Calu3 (cell line): ENCODE data around the gene KIAA0232. TPM values are rescaled to one million over a fixed set of nuclear protein-coding genes. Genes with fewer than 3 reads are reported as not detected.

Experiments
- BruUV-seq: library from RNA; stranded (reverse); fragments of 400-500 nt; replicated peaks from 2 replicates; lab custom pipeline; 2021; lab: Mats Ljungman, UMichigan
- CTCF ChIA-PET: fragments of 300-600 bp; sonication (Branson Sonifier 250); formaldehyde crosslinking; loops from one replicate; lab custom pipeline; 2022; ENCODE audit warnings: antibody characterized with exemption; lab: Charles Lee
- DNase-seq: peaks from one replicate; pipeline ENCODE4 v3.0.0; 2022
- H3K27ac Mint-ChIP-seq: one replicate; pipeline ENCODE4 v1.8.0; 2022; ENCODE audit warnings: mixed read lengths; ENCODE audit not compliant: unreplicated experiment
- H3K27me3 Mint-ChIP-seq: one replicate; pipeline ENCODE4 v1.8.0; 2022; ENCODE audit warnings: mixed read lengths; ENCODE audit not compliant: unreplicated experiment
- H3K36me3 Mint-ChIP-seq: one replicate; pipeline ENCODE4 v1.8.0; 2022; ENCODE audit warnings: mild to moderate bottlenecking, moderate library complexity, mixed read lengths; ENCODE audit not compliant: insufficient read depth, unreplicated experiment
- H3K4me1 Mint-ChIP-seq: one replicate; pipeline ENCODE4 v1.8.0; 2022; ENCODE audit warnings: mild to moderate bottlenecking, low read depth, mixed read lengths; ENCODE audit not compliant: unreplicated experiment
- H3K4me3 Mint-ChIP-seq: one replicate; pipeline ENCODE4 v1.8.0; 2022; ENCODE audit warnings: mild to moderate bottlenecking, low read depth, moderate library complexity, mixed read lengths; ENCODE audit not compliant: unreplicated experiment
- H3K9me3 Mint-ChIP-seq: one replicate; pipeline ENCODE4 v1.8.0; 2022; ENCODE audit warnings: low read depth, mixed read lengths; ENCODE audit not compliant: unreplicated experiment
- CTCF ChIP-seq: fragments of 200-600 bp; IDR thresholded peaks from one replicate; pipeline ENCODE4 v1.8.0; 2022; ENCODE audit warnings: antibody characterized with exemption; ENCODE audit not compliant: unreplicated experiment
- intact Hi-C: fragments of 100-400 bp; cut with micrococcal nuclease; formaldehyde crosslinking; loops from one replicate; pipeline ENCODE4 v1.10.0; 2022; ENCODE audit not compliant: unreplicated experiment
- total RNA-seq: library from RNA; stranded (reverse); gene quantifications from 2 replicates; pipeline ENCODE4 v1.2.3, GENCODE V29; 2022

KIAA0232 gene
- total RNA-seq, 1 experiment from 2014 or later: 17.7 TPM

GRCh38 chr4:6900181-6900812 lies 117.8 kb downstream of the KIAA0232 start:
- no peak overlapping the region for H3K27ac Mint-ChIP-seq
- H3K4me3 Mint-ChIP-seq: no peak overlapping the region
- CTCF ChIA-PET: no interaction called here
- no peak for DNase-seq
- H3K27me3 Mint-ChIP-seq: peaks cover 13% of the 10 kb centered on the region
- H3K9me3 Mint-ChIP-seq: no peaks in the 10 kb centered on the region
- intact Hi-C loops: no loop called here
- no peaks in the 10 kb centered on the region for H3K4me1 Mint-ChIP-seq
- no TSS peak for BruUV-seq
- no peak for TF ChIP-seq CTCF
- no peaks in the 10 kb centered on the region for H3K36me3 Mint-ChIP-seq

GRCh38 chr4:6900956-6901355 lies 118.4 kb downstream of the KIAA0232 start:
- no peak for DNase-seq
- TF ChIP-seq CTCF: no peak
- no TSS peak for BruUV-seq
- Mint-ChIP-seq H3K27me3 (peaks cover 13% of the 10 kb centered on the region), H3K27ac (no peak overlapping the region), H3K4me3 (no peak overlapping the region), H3K36me3 (no peaks in the 10 kb centered on the region), H3K9me3 (no peaks in the 10 kb centered on the region), H3K4me1 (no peaks in the 10 kb centered on the region)
- intact Hi-C loops: no loop called here
- CTCF ChIA-PET: no interaction called here

GRCh38 chr4:6901669-6902317 lies 119.3 kb downstream of the KIAA0232 start:
- Mint-ChIP-seq H3K27me3 (peaks cover 13% of the 10 kb centered on the region), H3K4me3 (no peak overlapping the region), H3K36me3 (no peaks in the 10 kb centered on the region), H3K4me1 (no peaks in the 10 kb centered on the region), H3K27ac (no peak overlapping the region), H3K9me3 (no peaks in the 10 kb centered on the region)
- TF ChIP-seq CTCF: no peak
- BruUV-seq: no TSS peak
- intact Hi-C loops: no loop called here
- no peak for DNase-seq
- CTCF ChIA-PET: no interaction called here

- CTCF ChIA-PET: no interaction called here
- no peaks in the 10 kb centered on the region for H3K9me3 Mint-ChIP-seq
- H3K27ac Mint-ChIP-seq: no peak overlapping the region
- BruUV-seq: no TSS peak
- H3K4me1 Mint-ChIP-seq: peaks cover 3% of the 10 kb centered on the region
- intact Hi-C loops: no loop called here
- peaks cover 3% of the 10 kb centered on the region for H3K36me3 Mint-ChIP-seq
- TF ChIP-seq CTCF: no peak
- H3K27me3 Mint-ChIP-seq: peaks cover 13% of the 10 kb centered on the region
- H3K4me3 Mint-ChIP-seq: no peak overlapping the region
- DNase-seq: no peak
Measured at GRCh38 chr4:6902318-6903042, 120.0 kb downstream of the KIAA0232 start.
